HCT116 (cell line): ENCODE data around the gene CDKAL1. TPM values are rescaled to one million over a fixed set of nuclear protein-coding genes. Genes with fewer than 3 reads are reported as not detected.

Experiments used
- ATAC-seq: fragments of 200-7000 bp; cut with Tn5 transposase; 2 replicates; pipeline ENCODE4 v1.9.1; 2020; ENCODE audit warnings: mild to moderate bottlenecking, moderate library complexity
- BruUV-seq: library from RNA; stranded (reverse); fragments of 400-500 nt; replicated peaks from 2 replicates; lab custom pipeline; 2021; lab: Mats Ljungman, UMichigan
- CTCF ChIA-PET: fragments of 300-600 bp; sonication (Branson Sonifier 250); formaldehyde crosslinking; loops from one replicate; lab custom pipeline; 2021; ENCODE audit warnings: antibody characterized with exemption; lab: Charles Lee
- POLR2A ChIA-PET: fragments of 300-600, 350-600 bp; sonication (Branson Sonifier 250); formaldehyde crosslinking; loops from one replicate; lab custom pipeline; 2021; ENCODE audit warnings: antibody characterized with exemption; lab: Charles Lee
- RAD21 ChIA-PET, 2 experiments: fragments of 300-600 bp; sonication (Branson Sonifier 250); formaldehyde crosslinking; loops; one replicate each; lab custom pipeline; 2023; ENCODE audit warnings: low total read pairs in 2 of 2; ENCODE audit not compliant: uncharacterized antibody in 2 of 2, unreplicated experiment in 2 of 2, low non-redundant PET in 1 of 2; lab: Charles Lee
- DNase-seq: peaks from one replicate; pipeline ENCODE4 v3.0.0-alpha.2; 2010; ENCODE audit warnings: low read depth, low spot score
- H2AFZ ChIP-seq: fragments of 200-600 bp; shearing (Covaris generic), sonication (generic); 2 replicates; pipeline ENCODE4 v1.6.1; 2017; ENCODE audit warnings: low read depth, mixed run types, mixed read lengths, antibody characterized with exemption, low read length; ENCODE audit not compliant: poor library complexity, severe bottlenecking
- H3K27ac ChIP-seq: 2 replicates; pipeline ENCODE4 v1.5.1; 2012; ENCODE audit warnings: low read depth, low read length
- H3K27me3 ChIP-seq: fragments of 200-600 bp; sonication (generic); 2 replicates; pipeline ENCODE4 v1.6.1; 2016; ENCODE audit warnings: mixed run types, low read length, mixed read lengths; ENCODE audit not compliant: insufficient read depth
- H3K36me3 ChIP-seq, 2 experiments: fragments of 200-500 bp in 1 of 2; fragments of 200-600 bp in 1 of 2; sonication (Bioruptor generic) in 1 of 2; sonication (generic) in 1 of 2; 2 replicates each; pipeline versions ENCODE4 v1.5.1 to v1.6.1; 2014 to 2016; ENCODE audit warnings: low read length in 2 of 2, inconsistent platforms in 1 of 2, mixed read lengths in 1 of 2, mixed run types in 1 of 2; ENCODE audit not compliant: insufficient read depth in 2 of 2, control insufficient read depth in 1 of 2
- H3K4me1 ChIP-seq, 2 experiments: fragments of 200-600 bp in 1 of 2; sonication (generic) in 1 of 2; 2 replicates each; pipeline versions ENCODE4 v1.5.1 to v1.6.1; 2012 to 2017; ENCODE audit warnings: low read length in 2 of 2, inconsistent platforms in 1 of 2, mild to moderate bottlenecking in 1 of 2, mixed read lengths in 1 of 2, mixed run types in 1 of 2, moderate library complexity in 1 of 2; ENCODE audit not compliant: insufficient read depth in 2 of 2, control insufficient read depth in 1 of 2
- H3K4me2 ChIP-seq: fragments of 200-600 bp; sonication (generic); 2 replicates; pipeline ENCODE4 v1.6.1; 2017; ENCODE audit warnings: mixed run types, low read length, mixed read lengths
- H3K4me3 ChIP-seq, 2 experiments: fragments of 200-600 bp in 1 of 2; sonication (generic) in 1 of 2; replicated peaks in 1 of 2; 2 replicates each; pipeline ENCODE4 v1.5.1; 2011 to 2016; ENCODE audit warnings: low read length in 2 of 2, control low read depth in 1 of 2, low read depth in 1 of 2, mild to moderate bottlenecking in 1 of 2, mixed read lengths in 1 of 2, mixed run types in 1 of 2
- H3K79me2 ChIP-seq: fragments of 200-600 bp; sonication (generic); 2 replicates; pipeline ENCODE4 v1.6.1; 2017; ENCODE audit warnings: mild to moderate bottlenecking, mixed run types, low read length, moderate library complexity, mixed read lengths; ENCODE audit not compliant: insufficient read depth
- H3K9ac ChIP-seq: fragments of 200-600 bp; sonication (generic); 2 replicates; pipeline ENCODE4 v1.6.1; 2016; ENCODE audit warnings: low read length, mixed read lengths
- H3K9me2 ChIP-seq: fragments of 200-600 bp; sonication (generic), shearing (Covaris generic); 2 replicates; pipeline ENCODE4 v1.6.1; 2017; ENCODE audit warnings: mixed run types, mild to moderate bottlenecking, moderate library complexity; ENCODE audit not compliant: insufficient read depth
- H3K9me3 ChIP-seq, 2 experiments: fragments of 200-500 bp in 1 of 2; fragments of 200-600 bp in 1 of 2; sonication (Bioruptor generic) in 1 of 2; sonication (generic) in 1 of 2; 2 replicates each; pipeline ENCODE4 v1.6.1; 2014 to 2017; ENCODE audit warnings: low read length in 2 of 2, mixed read lengths in 2 of 2, inconsistent platforms in 1 of 2, low read depth in 1 of 2, mild to moderate bottlenecking in 1 of 2, mixed run types in 1 of 2, moderate library complexity in 1 of 2; ENCODE audit not compliant: control insufficient read depth in 1 of 2, insufficient read depth in 1 of 2
- H4K20me1 ChIP-seq: fragments of 200-600 bp; sonication (generic), shearing (Covaris generic); 2 replicates; pipeline ENCODE4 v1.6.1; 2017; ENCODE audit warnings: mixed run types, mild to moderate bottlenecking, moderate library complexity; ENCODE audit not compliant: insufficient read depth
- ATF3 ChIP-seq: IDR thresholded peaks from 2 replicates; pipeline ENCODE4 v1.6.1; 2012
- CBX3 ChIP-seq: IDR thresholded peaks from 2 replicates; pipeline ENCODE4 v1.6.1; 2012; ENCODE audit warnings: low read depth
- CTCF ChIP-seq, 3 experiments: fragments of 200-600 bp in 1 of 3; sonication (generic) in 1 of 3; IDR thresholded peaks in 2 of 3; conservative IDR thresholded peaks in 1 of 3; 2 replicates each; pipeline ENCODE4 v1.5.1; 2012 to 2017; ENCODE audit warnings: low read depth in 2 of 3, low read length in 2 of 3, antibody characterized with exemption in 1 of 3, borderline replicate concordance in 1 of 3, control low read depth in 1 of 3, mild to moderate bottlenecking in 1 of 3, mixed read lengths in 1 of 3, mixed run types in 1 of 3, moderate library complexity in 1 of 3; ENCODE audit not compliant: insufficient read depth in 1 of 3
- EGR1 ChIP-seq: IDR thresholded peaks from 2 replicates; pipeline ENCODE4 v1.6.1; 2012; ENCODE audit warnings: low read depth
- ELF1 ChIP-seq: IDR thresholded peaks from 2 replicates; pipeline ENCODE4 v1.6.1; 2012; ENCODE audit warnings: low read depth, borderline replicate concordance
- EZH2 ChIP-seq: fragments of 200-600 bp; sonication (generic); IDR thresholded peaks from 2 replicates; pipeline ENCODE4 v1.6.1; 2017; ENCODE audit warnings: antibody characterized with exemption, mixed run types
- EZH2phosphoT487 ChIP-seq: fragments of 200-600 bp; IDR thresholded peaks from 2 replicates; pipeline ENCODE4 v1.6.1; 2018; ENCODE audit warnings: antibody characterized with exemption, borderline replicate concordance
- FOSL1 ChIP-seq: IDR thresholded peaks from 2 replicates; pipeline ENCODE4 v1.6.1; 2012; ENCODE audit warnings: low read depth
- JUND ChIP-seq: IDR thresholded peaks from 2 replicates; pipeline ENCODE4 v1.6.1; 2012
- MAX ChIP-seq: IDR thresholded peaks from 2 replicates; pipeline ENCODE4 v1.6.1; 2012
- POLR2AphosphoS5 ChIP-seq: IDR thresholded peaks from 2 replicates; pipeline ENCODE4 v1.6.1; 2011; ENCODE audit warnings: mild to moderate bottlenecking, low read depth, low read length, moderate library complexity
- RAD21 ChIP-seq: IDR thresholded peaks from 2 replicates; pipeline ENCODE4 v1.6.1; 2012; ENCODE audit warnings: low read depth, mild to moderate bottlenecking
- REST ChIP-seq: IDR thresholded peaks from 2 replicates; pipeline ENCODE4 v1.6.1; 2012; ENCODE audit warnings: low read depth
- SP1 ChIP-seq: IDR thresholded peaks from 2 replicates; pipeline ENCODE4 v1.6.1; 2012; ENCODE audit warnings: low read depth
- SRF ChIP-seq: IDR thresholded peaks from 2 replicates; pipeline ENCODE4 v1.6.1; 2012; ENCODE audit warnings: low read depth
- TCF7L2 ChIP-seq: IDR thresholded peaks from 2 replicates; pipeline ENCODE4 v1.7.0; 2011; ENCODE audit warnings: borderline replicate concordance, inconsistent platforms; ENCODE audit not compliant: insufficient read depth, insufficient read length; ENCODE audit errors: extremely low read depth
- ZNF274 ChIP-seq: fragments of 200-500 bp; sonication (Bioruptor generic); IDR thresholded peaks from 2 replicates; pipeline ENCODE4 v1.6.1; 2014; ENCODE audit warnings: mild to moderate bottlenecking, low read depth, low read length, inconsistent platforms
- intact Hi-C: fragments of 100-400 bp; cut with micrococcal nuclease; formaldehyde crosslinking; loops from 2 replicates; pipeline ENCODE4 v1.10.0; 2022
- total RNA-seq: library from RNA; stranded (reverse); gene quantifications from one replicate; pipeline ENCODE4 v1.2.1, GENCODE V29; 2021; ENCODE audit not compliant: unreplicated experiment

The CDKAL1 gene
- total RNA-seq, 1 experiment from 2014 or later = 14.9 TPM

- H2AFZ ChIP-seq = no peak overlapping the region
- no TSS peak for BruUV-seq
- POLR2A ChIA-PET = no interaction called here
Measured at GRCh38 chr6:20808924-20809323, 274.7 kb downstream of the CDKAL1 start.

More at GRCh38 chr6:20808924-20809323, 274.7 kb downstream of the CDKAL1 start:
- ATAC-seq = no peak
- TF ChIP-seq ATF3 = no peak
- TF ChIP-seq CTCF (IDR thresholded peaks at IDR 0.05 in 2 of 3, conservative IDR thresholded peaks at IDR 0.05 in 1 of 3; ENCODE audit: borderline replicate concordance in 1 of 3, insufficient read depth in 1 of 3, low read depth in 2 of 3, low read length in 2 of 3) = no peak
- TF ChIP-seq EZH2phosphoT487 = no peak
- TF ChIP-seq RAD21 = no peak
- TF ChIP-seq JUND = no peak
- TF ChIP-seq SRF = no peak
- no peak for TF ChIP-seq MAX
- TF ChIP-seq TCF7L2 = no peak
- no peak for TF ChIP-seq SP1
- TF ChIP-seq REST = no peak
- TF ChIP-seq POLR2AphosphoS5 = no peak
- TF ChIP-seq EGR1 = no peak
- no peak for TF ChIP-seq EZH2
- TF ChIP-seq ZNF274 = no peak
- TF ChIP-seq CBX3 = no peak
- TF ChIP-seq ELF1 = no peak
- TF ChIP-seq FOSL1 = no peak
- H3K9me3 ChIP-seq = 0 out of 4 replicates have a peak, but pooled peaks cover 0 to 7% of the 10 kb centered on the region in 2 experiments
- no peaks in the 10 kb centered on the region for H3K79me2 ChIP-seq
- H3K27ac ChIP-seq = no peak overlapping the region
- H3K36me3 ChIP-seq = no peaks in the 10 kb centered on the region
- no peak overlapping the region for H3K9ac ChIP-seq
- intact Hi-C loops = no loop called here
- DNase-seq = no peak
- RAD21 ChIA-PET = no interaction called here
- H4K20me1 ChIP-seq = no peaks in the 10 kb centered on the region
- H3K4me2 ChIP-seq = no peak overlapping the region
- CTCF ChIA-PET = no interaction called here
- H3K4me3 ChIP-seq = no peak overlapping the region
- H3K9me2 ChIP-seq = no peaks in the 10 kb centered on the region
- H3K4me1 ChIP-seq = peaks cover 19 to 20% of the 10 kb centered on the region in 2 experiments; a peak in 3 of 4 replicates
- no peaks in the 10 kb centered on the region for H3K27me3 ChIP-seq
